Thyroid gland (tissue), 4 donors: Measurements from ENCODE around the gene LIN37. TPM values are rescaled to one million over a fixed set of nuclear protein-coding genes. Genes with fewer than 3 reads are reported as not detected.

Experiments
- DNase-seq, 2 donors: peaks; one replicate each; pipeline ENCODE4 v3.0.0-alpha.2; 2019
- H3K27ac ChIP-seq, 3 donors: fragments of 200-600 bp; sonication (generic); 1 replicate in 2 of 3; 2 replicates in 1 of 3; pipeline ENCODE4 v1.5.1; 2016 to 2019; ENCODE audit warnings: mild to moderate bottlenecking in 1 of 3, moderate library complexity in 1 of 3
- H3K27me3 ChIP-seq: fragments of 200-600 bp; sonication (generic); one replicate; pipeline ENCODE4 v1.5.1; 2019
- H3K36me3 ChIP-seq, 2 donors: fragments of 200-600 bp; sonication (generic); one replicate each; pipeline ENCODE4 v1.5.1; 2016 to 2019
- H3K4me1 ChIP-seq, 2 donors: fragments of 200-600 bp; sonication (generic); one replicate each; pipeline ENCODE4 v1.5.1; 2017 to 2019
- H3K4me3 ChIP-seq, 3 donors: fragments of 200-600 bp; sonication (generic); replicated peaks in 1 of 3; 1 replicate in 2 of 3; 2 replicates in 1 of 3; pipeline ENCODE4 v1.5.1; 2016; ENCODE audit warnings: mild to moderate bottlenecking in 1 of 3
- H3K9me3 ChIP-seq: fragments of 200-600 bp; sonication (generic); one replicate; pipeline ENCODE4 v1.5.1; 2017
- CTCF ChIP-seq, 6 experiments: fragments of 200-600 bp in 3 of 6; fragments of 450-650 bp in 3 of 6; sonication (generic) in 3 of 6; IDR thresholded peaks; one replicate each; pipeline ENCODE4 v1.5.1; 2016 to 2019; ENCODE audit warnings: antibody characterized with exemption in 6 of 6, mild to moderate bottlenecking in 2 of 6, inconsistent platforms in 1 of 6, moderate library complexity in 1 of 6
- POLR2A ChIP-seq, 2 donors: fragments of 450-650 bp; IDR thresholded peaks; one replicate each; pipeline ENCODE4 v1.6.1; 2017; ENCODE audit warnings: antibody characterized with exemption in 2 of 2, mild to moderate bottlenecking in 2 of 2, moderate library complexity in 1 of 2
- WGBS, 2 donors: methylation state at CpG; one replicate each; pipeline ENCODE4 v1.1.5; 2017; 5-methylcytosine and 5-hydroxymethylcytosine counted together
- intact Hi-C: fragments of 100-400 bp; cut with DNase I; formaldehyde crosslinking; loops from one replicate; pipeline ENCODE4 v1.15.1; 2023
- total RNA-seq, 4 donors: library from RNA; depleted of rRNA; stranded (reverse); fragments of >200 nt; gene quantifications; one replicate each; pipeline ENCODE4 v1.2.3, GENCODE V29; 2016

The LIN37 gene
- total RNA-seq, 4 donors from 2014 or later: 8.2 to 21.5 (median 14.1) TPM

GRCh38 chr19:35720163-35720524 is 28.2 kb upstream of the LIN37 start:
- H3K36me3 ChIP-seq: peaks cover 40 to 41% of the 10 kb centered on the region in 2 donors
- intact Hi-C loops: no loop called here

GRCh38 chr19:35720648-35721047 is 27.7 kb upstream of the LIN37 start:
- peaks cover 17 to 19% of the 10 kb centered on the region in 2 donors for H3K4me1 ChIP-seq
- intact Hi-C loops: no loop called here
- no peak overlapping the region for H3K4me3 ChIP-seq
- 92 to 100% methylated on average over 3 to 10 of the region's 17 CpGs for WGBS, 2 donors
- TF ChIP-seq CTCF (IDR thresholded peaks at IDR 0.05) (no peak), POLR2A (IDR thresholded peaks at IDR 0.05) (no peak)
- H3K27ac ChIP-seq: no peak overlapping the region
- H3K27me3 ChIP-seq: no peaks in the 10 kb centered on the region
- H3K9me3 ChIP-seq: no peaks in the 10 kb centered on the region
- no peak for DNase-seq
- peaks cover 45 to 46% of the 10 kb centered on the region in 2 donors for H3K36me3 ChIP-seq

More at GRCh38 chr19:35720163-35720524, 28.2 kb upstream of the LIN37 start:
- WGBS, 2 donors: 93 to 97% methylated on average over 9 of the region's 9 CpGs
- peaks cover 18 to 23% of the 10 kb centered on the region in 2 donors for H3K4me1 ChIP-seq
- no peak overlapping the region for H3K4me3 ChIP-seq
- H3K27me3 ChIP-seq: no peaks in the 10 kb centered on the region
- no peak for DNase-seq
- H3K27ac ChIP-seq: no peak overlapping the region
- no peaks in the 10 kb centered on the region for H3K9me3 ChIP-seq
- TF ChIP-seq CTCF (IDR thresholded peaks at IDR 0.05): no peak
- no peak for TF ChIP-seq POLR2A (IDR thresholded peaks at IDR 0.05)

GRCh38 chr19:35721374-35721773 is 27.0 kb upstream of the LIN37 start:
- H3K9me3 ChIP-seq: no peaks in the 10 kb centered on the region
- intact Hi-C loops: no loop called here
- peaks cover 53% of the 10 kb centered on the region in 2 donors for H3K36me3 ChIP-seq
- DNase-seq: no peak
- TF ChIP-seq CTCF (IDR thresholded peaks at IDR 0.05) (no peak), POLR2A (IDR thresholded peaks at IDR 0.05) (no peak)
- peaks cover 10 to 13% of the 10 kb centered on the region in 2 donors for H3K4me1 ChIP-seq
- H3K27ac ChIP-seq: no peak overlapping the region
- H3K27me3 ChIP-seq: no peaks in the 10 kb centered on the region
- WGBS, 2 donors: 94 to 95% methylated on average over 9 to 16 of the region's 16 CpGs
- no peak overlapping the region for H3K4me3 ChIP-seq

GRCh38 chr19:35722461-35722860 is 25.9 kb upstream of the LIN37 start:
- Histone ChIP-seq H3K27me3 (no peaks in the 10 kb centered on the region), H3K27ac (no peak overlapping the region), H3K9me3 (no peaks in the 10 kb centered on the region), H3K4me1 (peaks cover 8 to 13% of the 10 kb centered on the region in 2 donors), H3K36me3 (peaks cover 63% of the 10 kb centered on the region in 2 donors), H3K4me3 (no peak overlapping the region)
- 93 to 99% methylated on average over 9 to 14 of the region's 14 CpGs for WGBS, 2 donors
- no peak for DNase-seq
- TF ChIP-seq CTCF (IDR thresholded peaks at IDR 0.05): no peak
- no peak for TF ChIP-seq POLR2A (IDR thresholded peaks at IDR 0.05)
- intact Hi-C loops: no loop called here

- no peak for TF ChIP-seq CTCF (IDR thresholded peaks at IDR 0.05)
- TF ChIP-seq POLR2A (IDR thresholded peaks at IDR 0.05): no peak
- intact Hi-C loops: no loop called here
- Histone ChIP-seq H3K4me3 (no peak overlapping the region), H3K9me3 (no peaks in the 10 kb centered on the region), H3K36me3 (peaks cover 67% of the 10 kb centered on the region in 2 donors), H3K27ac (no peak overlapping the region), H3K4me1 (peaks cover 8 to 13% of the 10 kb centered on the region in 2 donors), H3K27me3 (no peaks in the 10 kb centered on the region)
- DNase-seq: no peak
- WGBS, 2 donors: 90 to 91% methylated on average over 14 to 15 of the region's 16 CpGs
Measured at GRCh38 chr19:35722897-35723296, 25.5 kb upstream of the LIN37 start.
